DOHH2 (cell line): Measurements from ENCODE around the gene HSPB1.

Source experiments
- EZH2phosphoT487 ChIP-seq: fragments of 200-600 bp; sonication (generic); IDR thresholded peaks from 2 replicates; pipeline ENCODE4 v1.6.1; 2017; ENCODE audit warnings: borderline replicate concordance, mild to moderate bottlenecking, antibody characterized with exemption, low read length, moderate library complexity, mixed read lengths
- TF ChIP-seq, protein P1 (sequence below): fragments of 200-600 bp; sonication (generic); IDR thresholded peaks from one replicate; pipeline ENCODE4 v1.5.1; 2014; ENCODE audit warnings: antibody characterized with exemption, mild to moderate bottlenecking, low read depth, low read length; ENCODE audit not compliant: poor library complexity, severe bottlenecking

DNA sequence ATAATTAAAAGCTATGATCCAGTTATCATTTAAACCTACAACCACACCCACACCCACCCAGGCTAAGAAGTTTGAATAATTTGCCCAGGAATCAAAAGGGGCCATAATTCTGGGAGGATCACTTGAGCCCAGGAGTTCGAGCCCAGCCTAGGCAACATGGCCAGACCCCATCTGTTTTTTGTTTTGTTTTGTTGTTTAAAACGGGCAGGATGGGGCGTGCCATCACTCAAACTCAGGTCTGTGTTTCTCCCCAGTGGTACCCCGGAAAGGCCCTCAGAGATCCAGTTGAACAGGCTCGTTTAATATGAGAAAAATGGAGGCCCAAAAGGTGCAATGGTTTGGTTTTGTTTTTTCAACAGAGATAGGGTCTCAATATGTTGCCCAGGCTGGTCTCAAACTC is 23.3 kb downstream of the HSPB1 start:
- TF ChIP-seq, protein P1, sequence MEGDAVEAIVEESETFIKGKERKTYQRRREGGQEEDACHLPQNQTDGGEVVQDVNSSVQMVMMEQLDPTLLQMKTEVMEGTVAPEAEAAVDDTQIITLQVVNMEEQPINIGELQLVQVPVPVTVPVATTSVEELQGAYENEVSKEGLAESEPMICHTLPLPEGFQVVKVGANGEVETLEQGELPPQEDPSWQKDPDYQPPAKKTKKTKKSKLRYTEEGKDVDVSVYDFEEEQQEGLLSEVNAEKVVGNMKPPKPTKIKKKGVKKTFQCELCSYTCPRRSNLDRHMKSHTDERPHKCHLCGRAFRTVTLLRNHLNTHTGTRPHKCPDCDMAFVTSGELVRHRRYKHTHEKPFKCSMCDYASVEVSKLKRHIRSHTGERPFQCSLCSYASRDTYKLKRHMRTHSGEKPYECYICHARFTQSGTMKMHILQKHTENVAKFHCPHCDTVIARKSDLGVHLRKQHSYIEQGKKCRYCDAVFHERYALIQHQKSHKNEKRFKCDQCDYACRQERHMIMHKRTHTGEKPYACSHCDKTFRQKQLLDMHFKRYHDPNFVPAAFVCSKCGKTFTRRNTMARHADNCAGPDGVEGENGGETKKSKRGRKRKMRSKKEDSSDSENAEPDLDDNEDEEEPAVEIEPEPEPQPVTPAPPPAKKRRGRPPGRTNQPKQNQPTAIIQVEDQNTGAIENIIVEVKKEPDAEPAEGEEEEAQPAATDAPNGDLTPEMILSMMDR, result no peak
- no peak for TF ChIP-seq EZH2phosphoT487
